Measurements from ENCODE around the gene AKT1.

The AKT1 gene

DNA sequence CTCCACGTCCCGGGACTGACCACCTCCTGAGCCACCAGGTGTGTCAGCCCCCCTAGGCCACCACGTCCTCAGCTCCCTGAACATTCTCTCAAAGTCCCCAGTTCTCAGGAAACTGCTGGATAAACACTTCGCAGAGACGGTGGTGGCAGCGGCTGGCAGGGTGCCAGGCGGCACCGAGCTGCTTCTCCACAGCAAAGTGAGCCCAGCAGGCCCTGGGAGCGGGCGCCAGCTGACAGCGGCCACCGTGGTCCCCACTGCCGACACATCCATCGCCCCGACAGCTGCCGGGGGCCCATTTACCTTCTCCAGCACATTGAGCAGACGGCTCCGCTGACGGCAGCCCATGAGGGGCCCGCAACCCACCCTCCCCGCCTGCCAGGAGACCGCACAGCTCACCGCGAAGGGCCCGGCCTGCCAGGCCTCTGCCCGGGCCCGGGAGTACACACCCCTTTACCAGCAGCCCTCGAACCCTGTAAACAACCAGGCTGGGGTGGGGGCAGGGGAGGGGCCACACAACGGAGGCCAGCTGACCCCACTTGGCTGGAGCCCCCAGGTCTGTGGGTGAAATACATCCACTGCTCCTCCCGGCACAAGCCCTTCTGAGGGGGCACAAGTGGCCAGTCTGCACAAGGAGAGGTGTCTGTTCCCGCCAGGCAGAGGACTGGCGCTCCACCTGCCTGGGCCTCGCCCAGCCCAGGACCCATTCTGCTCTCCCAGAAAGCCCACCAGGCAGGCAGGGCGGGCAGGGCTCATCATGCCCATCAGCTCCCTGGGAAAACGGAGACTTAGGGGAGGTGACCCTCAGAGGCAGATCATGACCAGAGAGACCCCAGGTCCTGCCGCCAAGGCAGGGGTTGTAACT is 10.5 kb downstream of the AKT1 start:
- FAIRE-seq = no peak

DNA sequence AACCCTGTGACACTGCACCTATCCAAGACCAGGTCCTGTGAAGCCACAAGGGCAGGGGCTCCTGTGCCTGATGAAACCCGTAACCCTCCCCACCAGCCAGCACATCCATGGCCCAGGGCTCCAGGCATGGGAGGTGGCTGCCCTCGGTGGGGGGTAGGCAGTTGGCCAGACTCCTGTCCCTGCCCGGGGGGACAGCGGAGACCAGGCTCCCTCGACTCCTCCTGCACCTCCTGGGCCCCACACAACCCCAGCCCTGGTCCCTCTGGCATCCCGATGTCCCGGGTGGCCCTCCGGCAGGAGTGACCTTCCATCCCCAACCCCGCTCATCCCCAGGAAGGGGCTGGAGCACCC is 11.4 kb downstream of the AKT1 start:
- no peak for FAIRE-seq

DNA sequence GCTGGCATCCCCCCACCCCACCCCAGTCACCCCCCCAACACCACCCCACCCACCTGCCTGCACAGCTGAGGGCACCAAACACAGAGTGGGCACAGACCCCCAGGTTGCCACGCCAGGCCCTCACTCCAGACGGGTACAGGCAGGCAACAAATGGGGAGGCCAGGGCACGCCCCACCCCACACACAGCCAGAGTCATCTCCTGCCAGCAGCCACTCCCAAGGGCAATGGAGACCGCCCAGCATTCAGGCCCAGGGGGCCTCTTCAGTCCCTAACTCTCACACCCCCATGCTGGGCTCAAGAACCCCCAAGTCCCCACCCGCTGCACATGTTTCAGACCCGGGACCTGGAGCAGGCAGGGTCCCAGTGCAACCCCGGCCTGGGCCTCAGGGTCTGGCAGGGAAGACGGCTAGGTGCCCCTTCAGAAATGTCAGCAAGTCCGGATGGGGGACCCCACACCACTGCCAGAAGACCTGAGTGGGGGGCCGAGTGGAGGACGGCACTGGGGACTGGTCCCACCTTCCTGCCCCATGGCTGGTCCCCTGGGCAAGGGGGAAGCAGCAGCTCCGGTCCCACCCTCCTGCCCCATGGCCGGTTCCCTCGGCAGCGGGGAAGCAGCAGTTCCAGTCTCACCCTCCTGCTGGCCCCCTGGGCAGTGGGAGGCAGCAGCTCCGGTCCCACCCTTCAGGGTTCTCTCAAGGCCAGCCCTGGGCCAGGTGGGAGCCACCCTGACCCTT is 11.9 kb downstream of the AKT1 start:
- no peak for FAIRE-seq

DNA sequence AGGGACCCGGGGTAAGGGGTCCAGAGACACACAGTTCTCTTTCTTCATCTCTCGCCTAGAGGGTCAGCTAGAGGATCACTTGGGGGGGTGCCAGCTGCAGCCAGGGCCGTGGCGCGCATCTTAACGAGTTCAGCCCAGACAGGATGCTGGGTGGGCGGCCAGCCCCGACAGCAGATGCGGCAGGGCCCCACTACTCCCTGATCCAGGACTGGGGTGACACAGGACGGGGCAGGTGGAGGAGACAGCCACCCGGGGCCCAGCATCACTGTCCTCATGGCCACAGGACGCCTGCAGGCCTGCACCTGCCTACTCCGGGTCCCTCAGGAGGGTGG is 12.8 kb downstream of the AKT1 start:
- no peak for FAIRE-seq

DNA sequence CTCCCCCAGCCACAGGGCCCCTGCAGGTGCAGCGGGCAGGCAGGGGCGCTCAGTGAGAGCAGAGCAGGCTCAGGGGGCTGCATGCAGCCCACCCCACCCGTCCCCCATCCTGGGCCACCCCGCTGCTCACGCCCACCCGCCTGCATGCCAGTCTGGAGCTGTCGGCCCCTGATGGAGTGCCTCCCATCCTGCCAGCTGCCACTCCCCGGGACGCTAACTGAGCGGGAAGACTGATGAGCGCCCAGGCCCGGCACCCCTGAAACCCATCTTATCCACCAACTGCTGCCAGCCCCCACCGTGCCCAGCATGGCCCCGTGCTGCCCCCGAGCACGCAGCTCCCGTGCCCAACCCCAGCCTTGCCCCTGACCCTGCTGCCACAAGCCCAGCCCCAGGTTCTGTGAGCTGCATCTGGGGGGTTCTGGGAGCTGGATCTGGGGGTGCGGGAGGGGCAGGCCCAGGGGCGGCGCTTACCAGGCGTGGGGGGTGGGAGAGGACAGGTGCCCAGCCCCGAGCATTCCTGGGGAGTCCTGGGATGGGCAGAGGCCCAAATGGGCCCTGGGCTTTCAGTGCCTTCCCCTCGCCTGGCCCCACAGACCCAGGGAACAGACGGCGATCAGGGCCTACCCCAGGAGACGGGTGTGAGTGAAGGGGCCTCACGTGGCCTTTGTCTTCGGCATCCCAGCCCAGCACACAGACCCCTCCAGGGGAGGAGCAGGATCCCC is 13.3 kb downstream of the AKT1 start:
- no peak for FAIRE-seq

DNA sequence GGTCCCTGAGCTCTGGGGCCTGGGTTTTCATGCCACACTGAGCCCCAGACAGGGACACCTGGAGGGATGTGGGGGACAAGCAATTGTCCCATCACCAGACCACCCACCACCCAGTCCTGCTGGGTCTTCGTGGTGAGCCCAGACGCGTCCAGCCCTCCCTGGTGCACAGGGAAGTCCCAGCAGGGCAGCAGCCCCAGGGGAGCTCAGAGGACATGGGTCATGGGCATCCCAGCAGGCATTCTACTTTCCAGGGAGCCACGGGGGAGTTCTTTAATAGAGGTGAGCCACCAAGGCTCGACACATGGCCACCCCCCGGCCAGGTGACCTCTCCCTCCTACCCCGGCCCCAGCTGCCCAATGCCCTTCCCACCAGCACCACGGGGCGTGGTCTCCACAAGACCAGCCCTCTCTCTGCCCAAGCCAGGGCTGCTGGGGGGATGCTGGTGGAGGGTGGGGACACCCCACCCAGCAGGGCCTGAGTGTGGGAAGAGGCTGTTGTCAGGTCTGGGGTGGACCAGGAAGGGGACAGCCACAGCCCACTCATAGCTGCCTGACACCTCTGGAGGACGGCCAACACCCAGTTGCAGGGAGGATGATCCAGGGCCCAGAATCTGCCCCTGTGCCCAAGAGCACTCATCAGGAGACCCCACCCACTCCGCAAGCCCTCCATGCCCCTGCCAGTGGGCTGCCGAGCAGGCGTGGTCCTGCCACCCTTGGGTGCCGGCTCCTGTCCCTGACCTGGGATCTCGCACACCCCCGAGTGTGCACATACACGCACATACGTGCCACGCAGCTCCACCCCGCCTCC is 14.1 kb downstream of the AKT1 start:
- FAIRE-seq = no peak

DNA sequence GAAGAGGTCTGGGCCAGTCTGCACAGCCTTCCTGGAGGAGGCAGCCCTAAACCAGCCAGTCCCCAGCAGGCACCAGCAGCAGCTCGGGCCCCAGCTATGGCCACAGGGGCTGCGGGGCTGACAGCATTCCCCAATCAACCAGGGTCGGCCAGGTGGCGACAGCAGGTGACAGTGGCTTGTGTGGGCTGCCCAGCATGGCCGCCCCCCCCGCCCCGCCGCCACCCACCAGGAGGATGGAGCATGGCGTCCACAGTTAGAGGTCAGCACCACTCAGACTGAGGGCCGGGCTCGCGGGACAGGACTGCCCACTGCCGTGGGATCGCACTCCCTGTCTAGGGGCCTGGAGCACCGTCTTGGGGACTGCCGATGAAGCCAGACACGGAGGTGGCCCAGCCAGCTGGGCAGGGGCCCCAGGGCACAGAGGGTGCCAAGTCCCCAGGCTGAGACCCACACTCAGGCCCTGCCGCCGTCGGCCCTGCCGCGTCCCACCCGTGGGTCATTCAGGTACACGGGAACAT is 15.0 kb downstream of the AKT1 start:
- no peak for FAIRE-seq

DNA sequence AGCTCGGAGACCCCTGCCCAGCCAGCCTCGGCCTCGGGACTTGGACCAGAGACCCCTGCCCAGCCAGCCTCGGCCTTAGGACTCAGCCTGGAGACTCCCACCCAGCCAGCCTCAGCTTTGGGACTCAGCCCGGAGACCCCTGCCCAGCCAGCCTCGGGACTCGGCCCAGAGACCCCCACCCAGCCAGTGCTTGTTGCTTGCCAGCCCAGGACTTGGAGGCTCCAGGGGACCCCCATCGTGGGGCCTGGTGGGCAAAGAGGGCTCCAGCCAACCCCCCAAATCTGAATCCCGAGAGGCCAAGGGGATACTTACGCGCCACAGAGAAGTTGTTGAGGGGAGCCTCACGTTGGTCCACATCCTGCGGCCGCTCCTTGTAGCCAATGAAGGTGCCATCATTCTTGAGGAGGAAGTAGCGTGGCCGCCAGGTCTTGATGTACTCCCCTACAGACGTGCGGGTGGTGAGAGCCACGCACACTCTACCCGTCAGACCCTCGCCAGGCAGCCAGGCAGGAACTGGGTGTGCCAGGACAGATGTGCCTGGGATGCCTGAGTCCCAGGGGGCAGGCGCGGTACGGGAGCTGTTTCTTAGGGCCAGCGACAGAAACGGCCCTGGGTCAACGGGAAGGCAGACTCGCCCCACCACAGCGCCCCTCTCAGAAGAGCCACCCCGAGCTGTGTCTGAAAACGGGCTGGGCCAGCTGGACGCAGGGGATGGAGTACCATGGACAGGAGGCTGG is 15.6 kb downstream of the AKT1 start:
- no peak for FAIRE-seq

DNA sequence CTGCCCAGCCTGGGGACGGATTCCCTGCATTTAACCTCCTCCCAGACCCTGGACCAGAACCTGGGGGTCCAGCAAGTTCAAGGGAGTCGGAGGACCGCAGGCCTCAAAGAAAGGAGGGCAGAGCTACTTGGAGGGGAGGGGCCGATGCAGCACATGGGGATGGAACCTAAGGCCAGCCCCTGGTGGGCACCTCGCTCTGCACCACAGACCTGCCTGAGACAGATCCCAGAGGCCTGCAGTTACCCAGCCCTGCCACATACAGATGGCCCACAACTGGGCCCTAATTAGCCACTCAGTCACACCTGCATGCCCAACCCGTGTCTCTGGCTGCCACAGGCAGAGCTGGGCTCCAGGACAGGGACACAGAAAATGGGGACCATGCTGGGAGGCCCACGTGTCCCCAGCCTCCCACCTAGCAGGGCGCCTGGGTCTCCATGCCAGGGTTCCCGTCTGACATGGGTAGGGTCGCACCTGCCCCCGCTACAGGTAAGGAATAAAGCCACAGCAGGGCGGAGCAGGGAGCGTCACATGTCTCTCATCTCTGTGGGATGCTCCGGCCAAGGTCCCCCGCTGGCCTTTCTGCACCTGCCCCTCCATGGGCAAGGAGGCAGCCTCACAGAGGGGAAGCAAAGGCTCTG is 16.7 kb downstream of the AKT1 start:
- FAIRE-seq = no peak

DNA sequence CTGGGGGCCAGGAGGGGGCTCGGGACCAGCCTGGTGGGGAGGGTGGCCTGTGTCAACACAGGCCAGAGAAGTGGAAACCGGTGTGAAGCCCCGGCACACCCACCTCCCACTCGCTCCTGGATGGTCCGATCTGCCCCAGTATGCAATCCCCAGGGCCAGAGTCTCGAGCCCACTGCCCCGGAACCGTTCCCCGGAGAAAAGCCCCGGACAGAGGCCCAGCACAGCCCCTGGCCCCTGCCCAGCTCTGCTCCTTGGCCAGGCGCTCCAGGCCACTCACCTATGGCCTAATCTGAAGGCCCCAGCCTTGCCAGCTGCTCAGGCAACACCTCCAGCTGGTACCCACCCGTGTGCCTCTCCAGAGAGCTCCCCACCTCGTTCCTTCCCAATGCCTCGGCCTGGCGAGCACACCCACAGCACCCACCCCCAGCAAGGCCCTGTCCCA is 17.7 kb downstream of the AKT1 start:
- FAIRE-seq = no peak

DNA sequence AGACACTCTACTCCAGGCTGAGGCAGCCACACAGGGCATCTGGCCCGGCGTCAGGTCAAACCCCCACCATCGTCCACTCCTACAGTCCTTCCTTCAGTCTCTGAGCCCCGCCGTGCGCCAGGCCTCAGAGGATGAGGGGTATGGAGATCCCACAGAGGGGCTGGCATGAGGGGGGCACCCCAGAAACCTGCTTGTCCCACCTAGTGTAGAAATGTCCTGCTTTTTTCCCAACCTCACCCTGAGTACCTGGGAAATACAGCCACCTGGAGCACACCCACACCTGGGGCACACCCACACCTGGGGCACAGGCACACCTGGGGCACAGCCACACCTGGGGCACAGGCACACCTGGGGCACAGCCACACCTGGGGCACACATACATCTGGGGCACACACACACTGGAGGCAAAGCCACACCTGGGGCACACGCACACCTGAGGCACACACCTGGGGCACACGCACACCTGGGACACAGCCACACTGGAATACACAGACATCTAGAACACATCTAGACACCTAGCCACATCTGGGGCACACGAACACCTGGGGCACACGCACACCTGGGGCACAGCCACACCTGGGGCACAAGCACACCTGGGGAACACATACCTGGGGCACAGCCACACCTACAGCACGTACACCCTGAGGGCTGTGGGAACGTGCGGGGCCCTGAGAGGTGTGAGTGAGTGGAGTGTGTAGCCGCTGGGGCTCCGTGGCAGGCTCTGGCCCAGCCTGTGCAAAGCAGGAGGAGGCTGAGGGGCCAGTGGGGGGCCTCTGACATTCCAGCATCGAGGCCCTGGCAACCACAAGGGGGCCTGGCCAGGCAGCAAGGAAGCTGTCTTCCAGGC is 18.4 kb downstream of the AKT1 start:
- FAIRE-seq = no peak

DNA sequence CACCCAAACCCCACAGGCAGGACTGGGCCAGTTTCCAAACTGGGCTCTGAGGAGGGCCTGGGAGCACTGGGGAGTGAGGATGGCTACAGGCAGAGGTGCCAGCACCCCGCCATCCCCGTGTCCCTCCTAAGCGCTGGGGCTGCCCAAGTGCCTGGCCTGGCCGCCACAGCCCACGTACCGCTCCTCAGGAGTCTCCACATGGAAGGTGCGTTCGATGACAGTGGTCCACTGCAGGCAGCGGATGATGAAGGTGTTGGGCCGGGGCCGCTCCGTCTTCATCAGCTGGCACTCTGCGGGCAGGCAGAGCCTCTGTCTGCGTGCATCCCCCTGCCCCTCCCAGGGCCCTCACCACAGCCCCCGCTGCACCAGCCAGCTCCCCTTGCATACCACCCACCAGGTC is 19.1 kb downstream of the AKT1 start:
- no peak for FAIRE-seq

DNA sequence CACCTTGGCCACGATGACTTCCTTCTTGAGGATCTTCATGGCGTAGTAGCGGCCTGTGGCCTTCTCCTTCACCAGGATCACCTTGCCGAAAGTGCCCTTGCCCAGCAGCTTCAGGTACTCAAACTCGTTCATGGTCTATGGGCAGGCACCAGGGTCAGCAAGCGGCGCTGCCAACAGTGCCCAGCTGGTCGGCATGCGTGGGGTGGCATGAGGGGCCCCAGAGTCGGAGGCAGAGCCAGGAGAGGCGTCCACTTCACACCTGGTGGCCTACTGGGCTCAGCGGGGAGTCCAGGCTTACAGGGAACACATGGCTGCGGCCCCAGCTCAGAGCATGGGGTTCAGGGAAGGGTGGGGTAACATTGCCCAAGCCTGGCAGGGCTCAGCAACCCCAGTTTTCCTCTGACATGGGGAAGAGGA is 20.5 kb downstream of the AKT1 start:
- FAIRE-seq = no peak

DNA sequence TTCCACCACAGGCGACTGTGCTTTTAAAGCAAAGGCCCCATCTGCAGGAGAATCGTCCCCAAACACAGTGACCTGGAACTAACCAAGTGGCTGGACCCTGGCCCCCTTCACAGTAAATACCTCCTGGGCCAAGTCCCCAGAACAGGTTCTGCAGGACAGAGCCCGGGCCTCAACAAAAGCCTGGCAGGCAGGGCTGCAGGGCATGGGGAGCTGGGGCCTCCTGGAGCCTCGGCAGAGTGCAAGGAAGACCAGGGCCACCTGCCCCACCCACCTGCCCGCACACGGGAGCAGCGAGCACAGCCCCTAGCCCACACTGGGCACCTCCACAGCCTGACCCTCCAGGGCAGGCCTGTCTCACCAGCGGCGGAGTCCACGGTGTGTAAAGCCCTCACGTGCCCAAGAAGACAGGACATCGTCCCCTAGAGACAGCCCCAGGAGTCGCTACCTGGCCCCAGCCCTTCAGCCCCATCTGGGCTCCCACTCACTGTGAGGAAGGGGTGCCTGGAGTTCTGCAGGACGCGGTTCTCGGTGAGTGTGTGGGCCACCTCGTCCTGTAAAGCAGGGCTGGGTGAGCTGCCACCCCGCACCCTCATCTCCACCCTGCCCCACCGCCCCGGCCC is 21.0 kb downstream of the AKT1 start:
- FAIRE-seq = no peak

DNA sequence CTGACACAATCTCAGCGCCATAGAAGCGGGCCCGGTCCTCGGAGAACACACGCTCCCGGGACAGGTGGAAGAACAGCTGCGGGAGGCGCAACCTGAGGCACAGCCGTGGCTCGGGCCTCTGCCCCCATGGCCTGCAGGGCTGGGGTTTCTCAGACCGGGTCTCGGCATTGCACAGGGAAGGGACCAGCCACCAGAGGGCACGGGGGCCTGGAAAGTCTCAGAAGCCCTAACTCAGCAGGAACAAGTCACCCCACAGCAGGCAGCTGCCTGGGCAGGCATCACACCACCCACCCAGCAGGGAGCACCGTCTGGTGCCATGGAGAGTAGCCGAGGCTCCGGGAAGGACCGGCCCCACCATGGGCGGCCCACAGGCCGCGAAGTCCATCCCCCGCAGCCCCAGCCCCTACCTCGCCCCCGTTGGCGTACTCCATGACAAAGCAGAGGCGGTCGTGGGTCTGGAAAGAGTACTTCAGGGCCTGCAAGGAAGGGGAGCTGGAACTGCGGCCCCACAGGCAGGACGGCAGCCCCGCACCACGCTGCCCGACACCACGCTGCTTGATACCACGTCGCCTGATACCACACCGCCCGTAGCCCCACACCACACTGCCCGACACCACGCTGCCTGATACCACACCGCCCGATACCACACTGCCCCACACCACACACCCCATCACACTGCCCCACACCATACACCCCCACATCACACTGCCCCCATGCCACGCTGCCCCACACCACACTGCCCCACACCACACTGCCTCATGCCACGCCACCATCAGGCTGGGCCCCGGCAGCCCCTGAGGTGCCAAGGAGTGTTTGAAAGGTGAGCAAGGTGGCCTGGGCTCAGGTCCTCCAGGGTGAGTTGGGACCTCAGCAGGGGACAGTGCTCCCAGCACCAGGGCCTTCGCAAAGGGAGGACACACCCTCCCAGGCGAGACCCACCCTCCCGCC is 21.8 kb downstream of the AKT1 start:
- no peak for FAIRE-seq

DNA sequence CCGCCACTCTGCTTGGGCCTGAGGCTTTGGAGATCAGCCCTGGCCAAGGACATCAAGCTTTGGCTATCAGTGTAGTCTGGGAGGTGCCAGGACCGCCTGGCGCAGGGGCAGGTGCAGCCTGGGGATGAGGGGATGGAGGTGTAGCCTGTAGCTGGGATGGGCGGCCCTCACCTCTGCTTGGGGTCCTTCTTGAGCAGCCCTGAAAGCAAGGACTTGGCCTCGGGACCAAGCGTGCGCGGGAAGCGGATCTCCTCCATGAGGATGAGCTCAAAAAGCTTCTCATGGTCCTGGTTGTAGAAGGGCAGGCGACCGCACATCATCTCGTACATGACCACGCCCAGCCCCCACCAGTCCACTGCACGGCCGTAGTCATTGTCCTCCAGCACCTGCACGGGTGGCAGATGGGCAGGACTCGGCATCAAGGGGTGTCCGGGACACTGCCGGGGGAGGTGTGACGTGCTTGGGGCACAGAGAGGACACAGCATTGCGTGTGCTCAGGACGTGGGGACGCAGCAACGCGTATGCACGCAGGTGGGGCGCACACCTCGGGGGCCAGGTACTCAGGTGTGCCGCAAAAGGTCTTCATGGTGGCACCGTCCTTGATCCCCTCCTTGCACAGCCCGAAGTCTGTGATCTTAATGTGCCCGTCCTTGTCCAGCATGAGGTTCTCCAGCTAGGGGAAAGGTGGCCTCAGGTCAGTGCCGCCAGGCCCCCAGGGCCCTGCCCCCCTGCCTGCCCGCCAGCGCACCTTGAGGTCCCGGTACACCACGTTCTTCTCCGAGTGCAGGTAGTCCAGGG is 22.6 kb downstream of the AKT1 start:
- no peak for FAIRE-seq

DNA sequence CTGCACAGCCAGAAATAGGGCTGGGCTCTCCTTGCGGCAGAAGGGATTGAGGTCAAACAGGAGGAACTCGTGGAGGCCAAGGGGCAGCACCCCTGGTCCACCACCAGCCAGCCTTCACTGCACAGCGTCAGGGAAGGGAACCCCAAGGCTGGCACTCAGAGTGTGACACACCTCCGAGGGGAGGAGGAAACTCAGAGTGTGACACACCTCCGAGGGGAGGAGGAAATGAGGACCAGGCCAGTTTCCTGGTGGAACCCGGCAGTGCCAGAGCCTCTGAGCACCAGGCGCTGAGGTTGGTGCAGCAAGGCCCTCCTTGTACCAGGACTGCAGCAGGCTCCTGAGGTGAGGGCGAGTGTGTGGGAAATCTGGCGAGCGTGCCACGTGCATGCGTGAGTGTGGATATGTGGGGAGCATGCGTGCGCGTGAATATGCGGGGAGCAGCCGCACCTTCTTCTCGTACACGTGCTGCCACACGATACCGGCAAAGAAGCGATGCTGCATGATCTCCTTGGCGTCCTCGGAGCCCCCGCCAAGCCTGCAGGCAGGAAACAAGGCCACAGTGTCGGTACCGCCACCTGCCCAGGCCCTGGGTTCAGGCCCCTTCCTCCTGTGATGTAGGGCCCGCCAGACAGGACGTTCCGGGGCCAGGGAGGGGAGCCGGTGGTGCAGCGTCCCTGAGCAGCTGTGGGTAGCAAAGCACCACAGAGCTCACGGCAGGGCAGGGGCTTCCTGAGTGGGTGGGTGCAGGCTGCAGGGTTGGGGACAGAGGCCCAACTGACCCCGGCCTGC is 23.4 kb downstream of the AKT1 start:
- FAIRE-seq = no peak
